GM21723 (cell line): ENCODE results near the gene STS.

ENCODE experiments used
- ATAC-seq: cut with Tn5 transposase; IDR thresholded peaks from one replicate; pipeline ENCODE4 v1.9.1; 2021; ENCODE audit warnings: mild to moderate bottlenecking, moderate library complexity; ENCODE audit not compliant: unreplicated experiment

STS gene

DNA sequence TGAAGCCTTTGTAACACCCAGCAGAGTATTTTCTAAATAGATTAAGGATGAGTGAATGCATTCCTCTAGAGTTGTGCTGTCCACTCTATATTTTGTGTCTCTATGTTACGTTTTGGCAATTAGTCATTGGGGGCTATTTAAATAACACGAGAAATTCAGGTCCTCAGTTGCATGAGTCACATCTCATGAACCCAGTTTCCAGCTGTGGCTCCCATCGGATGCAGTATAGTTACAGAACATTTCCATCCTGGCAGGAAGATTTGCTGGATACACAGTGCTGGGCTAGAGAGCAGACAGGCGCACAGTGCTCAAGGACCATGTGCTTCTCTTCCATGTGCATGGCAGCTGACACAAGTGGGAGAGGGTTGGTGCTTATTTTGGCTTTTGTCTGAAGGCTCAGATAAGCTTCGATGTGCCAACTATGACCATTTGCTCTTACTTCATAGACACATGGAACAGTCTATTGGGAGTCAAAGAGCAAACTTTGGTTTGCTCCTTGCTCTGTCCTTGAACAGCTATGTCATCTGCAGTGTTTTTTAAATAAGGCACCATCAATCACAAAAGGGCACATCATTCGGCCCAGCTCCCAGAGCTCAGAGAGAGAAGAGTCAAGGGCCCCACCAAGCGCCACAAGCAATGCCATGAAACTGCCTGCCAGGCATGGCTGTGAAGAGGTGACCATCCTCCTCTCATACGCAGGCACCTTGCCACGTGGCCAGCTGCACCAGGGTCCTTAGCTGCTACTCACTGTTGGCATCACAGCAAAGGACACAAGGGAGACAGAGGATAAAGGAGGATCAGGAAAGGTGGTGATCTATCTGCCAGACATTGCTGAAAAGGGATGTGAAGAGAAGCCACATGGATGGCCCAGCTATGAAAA, 8.1 kb upstream of the STS start:
- no peak for ATAC-seq

GRCh38 chrX:7143076-7143475, 4.4 kb upstream of the STS start:
- ATAC-seq: no peak

DNA sequence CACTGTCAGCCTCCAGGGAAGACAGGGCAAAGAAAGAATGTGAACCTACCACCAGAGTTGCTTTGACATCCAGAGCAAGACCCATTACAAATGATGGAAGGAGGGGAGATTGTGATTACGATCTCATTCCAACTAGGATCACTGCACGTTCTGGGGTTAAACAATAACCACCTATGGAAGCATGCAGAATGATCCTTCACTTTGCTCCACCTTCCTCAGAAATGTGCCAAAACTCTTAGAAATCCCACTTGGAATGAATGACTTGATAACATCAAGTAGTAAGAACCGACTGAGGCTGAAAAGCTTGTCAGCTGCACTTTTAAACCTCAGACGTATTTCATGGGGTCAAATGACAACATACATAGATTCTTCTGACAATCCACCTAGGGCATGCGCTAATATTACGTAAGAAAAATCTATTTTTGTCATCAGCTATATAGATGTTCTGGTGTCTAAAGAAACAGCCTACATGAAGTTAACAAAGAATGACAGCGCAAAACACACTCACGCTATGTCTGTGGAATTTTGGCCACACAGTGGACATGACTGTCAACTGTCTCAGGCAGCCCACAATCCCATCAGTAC, 3.5 kb upstream of the STS start:
- no peak for ATAC-seq

DNA sequence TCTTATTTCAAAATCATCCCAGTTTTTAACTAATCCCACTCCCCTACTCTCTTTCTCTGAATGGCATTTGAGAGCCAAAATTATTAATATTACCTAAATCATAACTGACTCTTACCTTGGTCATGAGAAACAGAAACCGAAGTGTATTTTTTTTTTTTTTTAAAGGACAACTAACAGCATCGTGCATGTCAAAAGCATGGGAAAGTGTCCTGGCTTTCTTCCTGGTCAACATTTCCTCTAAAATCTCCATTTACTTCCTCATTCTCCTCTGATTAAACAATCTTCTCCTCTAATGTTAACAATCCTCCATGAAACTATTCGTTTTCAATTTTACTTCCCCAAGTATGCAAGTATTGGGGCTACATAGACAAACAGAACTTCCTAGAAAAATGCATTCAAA, 2.1 kb upstream of the STS start:
- ATAC-seq: no peak

DNA sequence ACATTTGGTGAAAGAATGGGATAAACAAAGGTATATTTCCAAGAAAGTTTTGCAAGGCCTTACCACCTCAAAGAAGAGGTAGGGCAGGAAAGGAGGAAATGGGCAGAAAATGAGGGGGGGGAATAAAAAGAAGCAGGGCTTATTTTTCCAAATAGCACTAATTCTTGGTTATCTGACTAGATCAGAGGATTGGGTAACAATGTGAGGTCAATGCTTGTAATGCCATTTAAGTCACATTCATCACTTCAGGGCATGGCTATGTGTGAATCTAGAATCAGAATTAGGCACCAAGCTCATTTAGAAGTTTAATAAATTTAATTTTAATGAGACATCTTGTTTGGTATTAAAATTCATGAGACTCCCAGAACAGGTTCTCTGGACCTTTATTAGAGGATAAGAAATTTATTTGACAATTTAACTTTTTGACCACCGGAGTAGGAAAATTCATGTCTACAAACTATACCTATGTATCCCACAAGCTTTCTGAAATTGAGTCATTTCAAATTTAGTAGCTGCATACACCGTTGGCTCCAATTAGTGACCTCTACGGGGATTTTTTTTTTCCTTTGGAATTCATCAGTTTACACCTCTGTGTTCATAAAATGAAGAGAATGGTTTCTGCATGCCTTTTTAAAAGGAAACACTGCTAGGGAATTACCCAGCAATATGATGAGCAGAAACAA, 1.4 kb upstream of the STS start:
- ATAC-seq: no peak

DNA sequence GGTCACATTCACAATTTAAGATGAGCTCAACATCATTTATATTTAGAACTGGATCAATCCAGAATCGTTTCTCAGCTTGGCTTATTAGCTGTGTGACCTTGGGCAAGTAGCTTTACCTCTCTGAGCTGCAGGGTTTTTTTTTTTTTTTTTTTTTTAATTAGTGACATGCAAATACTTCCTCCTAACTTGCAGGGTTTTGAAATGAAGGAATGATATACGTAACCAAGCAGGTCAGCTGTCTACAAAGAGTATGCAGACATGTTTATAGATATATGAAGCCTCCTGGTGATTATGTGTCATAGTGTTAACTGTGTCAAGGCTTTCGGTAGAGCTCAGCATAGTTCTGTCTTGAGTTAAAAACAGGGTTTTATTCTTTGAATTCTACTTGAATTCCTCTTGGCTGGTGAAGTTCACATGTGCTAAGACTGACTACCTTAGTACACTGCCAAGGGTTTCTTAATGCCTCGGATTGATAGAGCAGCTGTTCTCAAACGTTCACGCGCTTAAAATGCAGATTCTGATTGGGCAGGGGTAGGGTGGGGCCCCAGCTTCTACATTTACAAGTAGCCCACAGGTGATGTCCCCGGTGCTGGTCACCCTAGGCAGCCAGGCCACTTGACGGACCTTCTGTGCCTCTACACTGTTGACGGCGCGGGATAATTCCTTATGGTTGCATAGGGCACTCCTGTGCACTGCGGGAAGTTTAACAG, 654 bp upstream of the STS start:
- peak; percentile 24 for ATAC-seq

- peak; percentile 81 for ATAC-seq
Observed at GRCh38 chrX:7147978-7148854, 704 bp downstream of the STS start, which contains the start of gene PUDP. Gene PUDP (minus strand): TSS chrX:7148153. CDS start chrX:7148113, 40 bp downstream.

- no peak for ATAC-seq
Observed at GRCh38 chrX:7149411-7149810, 1.9 kb downstream of the STS start.

- no peak for ATAC-seq
Observed at GRCh38 chrX:7153231-7153630, 5.7 kb downstream of the STS start.

DNA sequence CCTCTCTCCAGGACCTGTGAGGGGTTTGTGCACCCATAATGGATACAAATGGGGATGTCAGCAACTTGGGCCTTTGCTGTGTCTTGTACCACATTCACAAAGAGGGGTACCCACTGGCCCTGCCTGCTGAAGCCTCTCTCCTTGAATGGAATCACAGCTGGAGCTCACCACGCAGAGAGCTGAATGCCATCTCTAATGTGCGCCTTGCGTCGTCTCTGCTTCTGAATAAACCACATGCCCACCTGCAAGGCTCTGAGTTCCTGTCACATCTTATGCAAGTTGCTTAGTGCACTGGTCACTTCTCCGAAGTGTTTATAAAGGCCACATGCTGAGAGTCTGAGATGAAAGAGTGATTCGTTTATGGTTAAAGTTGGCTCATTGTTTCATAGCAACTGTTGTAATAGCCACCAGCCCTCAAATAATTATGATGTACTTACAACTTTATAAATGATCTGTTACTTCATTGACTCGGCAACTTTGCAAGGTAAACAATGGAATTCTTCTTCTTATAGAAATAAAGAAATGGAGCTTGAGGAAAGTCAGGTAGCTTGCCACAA, 6.6 kb downstream of the STS start:
- no peak for ATAC-seq

DNA sequence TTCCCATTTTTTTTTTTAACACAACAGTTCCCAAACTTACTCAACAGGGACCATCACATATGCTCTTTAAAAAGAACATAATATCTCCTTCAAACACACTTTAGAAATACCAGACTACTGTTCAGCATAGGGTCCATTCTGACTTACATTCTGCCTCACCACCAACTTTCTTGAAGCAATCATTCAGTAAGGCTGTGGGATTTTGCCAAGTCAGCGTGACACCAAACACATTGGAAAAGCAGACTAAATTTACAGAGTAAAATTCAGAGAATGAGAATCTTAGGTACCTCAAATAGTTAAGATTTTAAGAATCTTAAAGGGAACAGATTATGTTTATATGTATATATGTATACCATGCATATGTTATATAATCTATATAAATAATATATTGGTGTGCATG, 7.7 kb downstream of the STS start:
- ATAC-seq: no peak

GRCh38 chrX:7156879-7157278, 9.4 kb downstream of the STS start:
- ATAC-seq: no peak

DNA sequence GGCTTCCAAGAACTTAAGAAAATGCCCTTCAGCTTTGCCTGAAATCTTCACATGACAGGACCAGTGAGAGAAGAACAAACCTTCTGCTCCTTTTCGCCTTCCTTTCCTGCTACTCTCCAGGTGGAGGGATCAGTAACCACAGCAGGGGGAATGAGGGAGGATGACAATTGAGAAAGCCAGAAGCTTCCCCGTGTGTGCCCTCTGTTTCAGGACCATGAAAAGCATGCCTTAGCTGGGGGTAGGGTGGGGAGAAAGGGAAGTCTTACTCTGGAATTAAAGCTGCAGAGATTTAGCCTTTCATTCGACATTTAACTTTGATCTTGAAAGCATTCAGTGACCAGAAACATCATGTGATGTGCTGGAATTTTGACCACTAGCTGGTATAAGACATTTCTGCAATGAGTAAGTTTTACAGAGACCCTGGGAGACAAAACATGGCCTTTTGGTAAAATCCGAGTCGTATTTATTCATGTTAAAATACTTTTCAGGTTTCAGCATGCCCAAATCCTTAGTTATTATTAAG, 11.0 kb downstream of the STS start:
- ATAC-seq: no peak

DNA sequence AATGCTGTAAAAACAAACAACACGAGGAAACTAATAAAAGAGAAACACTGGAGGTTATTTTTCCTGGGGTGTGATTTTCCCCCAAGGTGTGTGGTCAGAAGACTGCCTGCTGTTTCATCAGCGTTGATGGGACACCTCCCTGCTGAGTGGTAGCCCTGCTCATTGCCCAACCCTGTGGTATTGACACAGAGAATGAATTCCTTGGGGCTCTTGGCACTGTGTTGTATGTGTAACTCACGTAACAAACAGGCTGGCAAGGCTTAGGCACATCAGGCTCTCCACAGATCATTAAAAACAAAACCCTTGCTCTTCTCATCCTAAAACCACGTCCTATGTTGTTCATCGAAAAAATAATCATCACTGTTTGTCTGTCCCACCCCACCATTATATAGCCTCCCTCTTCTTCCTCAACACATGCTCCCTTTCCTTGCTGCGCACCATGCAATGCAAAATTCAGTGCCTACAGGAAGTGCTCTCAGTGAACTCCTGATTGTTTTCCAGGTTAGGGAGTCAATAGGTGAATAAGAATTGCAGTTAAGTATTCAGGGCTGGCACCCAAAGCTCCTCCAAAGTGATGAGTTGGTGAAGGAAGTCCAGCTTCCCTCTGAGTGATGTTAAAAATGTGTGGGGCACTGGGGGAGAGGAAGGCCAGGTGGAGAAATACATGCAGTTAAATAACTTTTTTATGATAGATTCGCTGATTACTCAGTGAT, 11.8 kb downstream of the STS start:
- no peak for ATAC-seq

GRCh38 chrX:7163146-7163677, 15.7 kb downstream of the STS start:
- ATAC-seq: no peak

- no peak for ATAC-seq
Observed at GRCh38 chrX:7164174-7164573, 16.7 kb downstream of the STS start.

- ATAC-seq: no peak
Observed at GRCh38 chrX:7168371-7168770, 20.9 kb downstream of the STS start.

DNA sequence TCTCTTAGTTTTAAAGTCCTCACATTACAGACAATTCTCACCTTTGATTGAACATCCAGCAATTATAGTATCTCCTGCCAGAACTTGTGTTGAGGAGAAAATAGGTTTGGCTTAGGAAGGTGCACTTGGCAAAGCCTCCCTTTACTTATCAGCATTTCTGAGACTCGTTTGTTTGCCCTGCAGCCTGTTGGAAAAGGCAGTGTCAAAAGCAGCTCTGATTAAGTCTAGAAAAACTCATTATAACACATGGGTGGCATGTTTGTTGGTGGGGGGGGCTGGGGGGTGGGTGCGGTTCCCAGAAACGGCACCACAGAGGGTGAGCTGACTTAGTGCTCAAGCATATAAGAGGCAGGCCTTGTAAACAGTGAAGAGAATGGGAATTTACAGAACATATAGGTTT, 22.1 kb downstream of the STS start:
- no peak for ATAC-seq

DNA sequence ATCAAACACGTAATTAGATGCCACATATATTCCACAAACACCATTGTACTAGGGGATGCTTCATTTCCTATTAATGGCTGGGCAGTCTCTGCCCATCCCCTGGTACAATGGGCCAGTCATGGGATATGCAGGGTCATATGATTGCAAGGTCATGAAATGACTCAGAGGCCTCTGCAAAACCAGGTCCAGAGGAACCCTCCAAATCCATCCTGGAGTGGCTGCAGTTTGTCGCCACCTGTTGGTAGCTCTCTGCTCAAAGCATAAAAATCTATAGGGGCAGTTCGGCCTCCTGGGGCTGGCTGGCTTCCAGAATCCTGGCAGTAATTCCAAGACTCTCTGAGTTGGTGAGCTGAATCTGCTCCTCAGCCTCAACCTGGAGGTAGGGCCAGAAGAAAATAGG, 23.4 kb downstream of the STS start:
- ATAC-seq: no peak
